DND-41 (cell line): Measurements from ENCODE around the gene TULP3.

Experiments
- ATAC-seq: fragments of 200-7000 bp; cut with Tn5 transposase; 3 replicates; pipeline ENCODE4 v1.9.1; 2021; ENCODE audit warnings: low read depth; ENCODE audit not compliant: insufficient read depth
- DNase-seq: peaks from one replicate; pipeline ENCODE4 v3.0.0-alpha.2; 2020
- H2AFZ ChIP-seq: 2 replicates; pipeline ENCODE4 v1.6.0; 2012; ENCODE audit warnings: low read depth, low read length
- H3K27ac ChIP-seq: 2 replicates; pipeline ENCODE4 v1.5.1; 2012; ENCODE audit warnings: low read length, inconsistent platforms
- H3K27me3 ChIP-seq: fragments of 200-600 bp; sonication (generic); 2 replicates; pipeline ENCODE4 v1.6.0; 2012; ENCODE audit warnings: low read length, mild to moderate bottlenecking, inconsistent platforms; ENCODE audit not compliant: insufficient read depth, poor library complexity
- H3K36me3 ChIP-seq: 2 replicates; pipeline ENCODE4 v1.5.1; 2012; ENCODE audit warnings: low read length, inconsistent platforms; ENCODE audit not compliant: insufficient read depth
- H3K4me1 ChIP-seq: 2 replicates; pipeline ENCODE4 v1.5.1; 2012; ENCODE audit warnings: mild to moderate bottlenecking, low read length; ENCODE audit not compliant: insufficient read depth
- H3K4me2 ChIP-seq: 2 replicates; pipeline ENCODE4 v1.6.0; 2012; ENCODE audit warnings: mild to moderate bottlenecking, moderate library complexity, low read length, inconsistent platforms; ENCODE audit not compliant: insufficient read depth
- H3K4me3 ChIP-seq, 2 experiments: fragments of 200-600 bp in 1 of 2; shearing (Covaris generic) in 1 of 2; 2 replicates each; pipeline ENCODE4 v1.5.1; 2012 to 2016; ENCODE audit warnings: inconsistent platforms in 2 of 2, low read length in 2 of 2, mild to moderate bottlenecking in 2 of 2, low read depth in 1 of 2, moderate library complexity in 1 of 2
- H3K79me2 ChIP-seq: 2 replicates; pipeline ENCODE4 v1.6.0; 2012; ENCODE audit warnings: low read length, inconsistent platforms; ENCODE audit not compliant: insufficient read depth
- H3K9ac ChIP-seq: 2 replicates; pipeline ENCODE4 v1.6.0; 2012; ENCODE audit warnings: low read depth, mild to moderate bottlenecking, inconsistent platforms, low read length, moderate library complexity
- H3K9me3 ChIP-seq: 2 replicates; pipeline ENCODE4 v1.5.1; 2012; ENCODE audit warnings: low read length, moderate library complexity, mild to moderate bottlenecking, inconsistent platforms; ENCODE audit not compliant: insufficient read depth, severe bottlenecking
- H4K20me1 ChIP-seq: 2 replicates; pipeline ENCODE4 v1.6.0; 2012; ENCODE audit warnings: low read length; ENCODE audit not compliant: insufficient read depth
- EZH2 ChIP-seq: IDR thresholded peaks from 3 replicates; pipeline ENCODE4 v1.6.1; 2012; ENCODE audit warnings: borderline replicate concordance, low read depth, mild to moderate bottlenecking, moderate library complexity, low read length, inconsistent platforms; ENCODE audit not compliant: severe bottlenecking
- TF ChIP-seq, protein P1 (sequence below): IDR thresholded peaks from 2 replicates; pipeline ENCODE4 v1.5.1; 2012; ENCODE audit warnings: borderline replicate concordance, low read length, moderate library complexity, mild to moderate bottlenecking; ENCODE audit not compliant: poor library complexity, severe bottlenecking; ENCODE audit errors: extremely low read depth

TULP3 gene

DNA sequence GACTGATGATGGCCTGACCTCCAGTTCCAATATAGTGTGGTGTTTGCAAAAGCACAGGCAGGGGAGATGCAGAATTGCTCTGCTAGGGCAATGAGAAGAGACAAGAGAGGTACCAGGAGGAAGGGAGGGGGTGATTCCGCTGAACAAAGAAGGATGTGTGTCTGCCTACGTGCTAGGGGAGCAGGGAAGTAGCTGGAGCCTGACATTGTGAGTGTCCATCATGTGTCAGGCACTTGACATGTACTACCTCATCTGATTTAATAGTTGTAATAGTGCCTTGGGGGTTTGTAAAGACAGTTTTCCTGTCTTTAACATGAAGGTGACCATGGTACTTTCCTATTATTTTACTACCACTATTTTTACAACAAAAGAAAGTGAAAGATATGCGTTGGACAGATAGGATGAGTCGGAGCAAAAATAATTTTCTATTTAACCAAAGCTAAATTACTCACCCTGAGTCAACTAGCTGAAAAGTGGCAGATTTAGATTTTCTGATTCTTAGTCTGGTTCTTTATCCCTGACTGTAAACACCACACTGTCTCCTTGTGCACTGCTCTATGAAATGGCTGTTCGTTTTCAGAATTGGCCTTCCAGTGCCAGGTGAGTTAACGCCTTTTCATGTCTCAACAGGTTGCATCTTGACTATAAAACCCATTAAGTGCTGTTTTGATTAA is 34.8 kb downstream of the TULP3 start:
- no peaks in the 10 kb centered on the region for H3K9me3 ChIP-seq
- H3K36me3 ChIP-seq: peaks cover 43% of the 10 kb centered on the region
- DNase-seq (no peak), ATAC-seq (no peak)
- TF ChIP-seq EZH2: no peak
- TF ChIP-seq, protein P1, sequence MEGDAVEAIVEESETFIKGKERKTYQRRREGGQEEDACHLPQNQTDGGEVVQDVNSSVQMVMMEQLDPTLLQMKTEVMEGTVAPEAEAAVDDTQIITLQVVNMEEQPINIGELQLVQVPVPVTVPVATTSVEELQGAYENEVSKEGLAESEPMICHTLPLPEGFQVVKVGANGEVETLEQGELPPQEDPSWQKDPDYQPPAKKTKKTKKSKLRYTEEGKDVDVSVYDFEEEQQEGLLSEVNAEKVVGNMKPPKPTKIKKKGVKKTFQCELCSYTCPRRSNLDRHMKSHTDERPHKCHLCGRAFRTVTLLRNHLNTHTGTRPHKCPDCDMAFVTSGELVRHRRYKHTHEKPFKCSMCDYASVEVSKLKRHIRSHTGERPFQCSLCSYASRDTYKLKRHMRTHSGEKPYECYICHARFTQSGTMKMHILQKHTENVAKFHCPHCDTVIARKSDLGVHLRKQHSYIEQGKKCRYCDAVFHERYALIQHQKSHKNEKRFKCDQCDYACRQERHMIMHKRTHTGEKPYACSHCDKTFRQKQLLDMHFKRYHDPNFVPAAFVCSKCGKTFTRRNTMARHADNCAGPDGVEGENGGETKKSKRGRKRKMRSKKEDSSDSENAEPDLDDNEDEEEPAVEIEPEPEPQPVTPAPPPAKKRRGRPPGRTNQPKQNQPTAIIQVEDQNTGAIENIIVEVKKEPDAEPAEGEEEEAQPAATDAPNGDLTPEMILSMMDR: no peak
- no peak overlapping the region for H3K4me3 ChIP-seq
- no peak overlapping the region for H2AFZ ChIP-seq
- H3K79me2 ChIP-seq: no peaks in the 10 kb centered on the region
- no peak overlapping the region for H3K27ac ChIP-seq
- no peaks in the 10 kb centered on the region for H4K20me1 ChIP-seq
- H3K9ac ChIP-seq: no peak overlapping the region
- H3K4me1 ChIP-seq: no peaks in the 10 kb centered on the region
- no peaks in the 10 kb centered on the region for H3K27me3 ChIP-seq
- H3K4me2 ChIP-seq: no peak overlapping the region

DNA sequence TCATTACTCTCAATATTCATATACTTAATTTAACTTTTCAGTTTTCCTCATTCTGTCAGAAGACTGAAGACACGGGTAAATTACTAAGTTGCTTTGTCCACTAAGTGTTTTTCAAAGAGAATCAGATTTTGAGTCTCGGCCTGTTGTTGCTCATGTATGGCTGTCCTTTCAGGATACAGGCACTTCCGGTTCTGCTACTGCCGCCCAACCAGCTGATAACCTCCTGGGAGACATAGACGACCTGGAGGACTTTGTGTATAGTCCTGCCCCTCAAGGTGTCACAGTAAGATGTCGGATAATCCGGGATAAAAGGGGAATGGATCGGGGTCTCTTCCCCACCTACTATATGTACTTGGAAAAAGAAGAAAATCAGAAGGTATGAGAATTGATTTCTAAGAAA is 40.2 kb downstream of the TULP3 start:
- no peak overlapping the region for H3K9ac ChIP-seq
- H4K20me1 ChIP-seq: no peaks in the 10 kb centered on the region
- H3K4me3 ChIP-seq: no peak overlapping the region
- ATAC-seq (no peak), DNase-seq (no peak)
- TF ChIP-seq, protein P1: no peak
- TF ChIP-seq EZH2: no peak
- H2AFZ ChIP-seq: no peak overlapping the region
- no peak overlapping the region for H3K27ac ChIP-seq
- H3K36me3 ChIP-seq: peaks cover 46% of the 10 kb centered on the region
- H3K9me3 ChIP-seq: no peaks in the 10 kb centered on the region
- no peak overlapping the region for H3K4me2 ChIP-seq
- H3K27me3 ChIP-seq: no peaks in the 10 kb centered on the region
- no peaks in the 10 kb centered on the region for H3K79me2 ChIP-seq
- no peaks in the 10 kb centered on the region for H3K4me1 ChIP-seq

DNA sequence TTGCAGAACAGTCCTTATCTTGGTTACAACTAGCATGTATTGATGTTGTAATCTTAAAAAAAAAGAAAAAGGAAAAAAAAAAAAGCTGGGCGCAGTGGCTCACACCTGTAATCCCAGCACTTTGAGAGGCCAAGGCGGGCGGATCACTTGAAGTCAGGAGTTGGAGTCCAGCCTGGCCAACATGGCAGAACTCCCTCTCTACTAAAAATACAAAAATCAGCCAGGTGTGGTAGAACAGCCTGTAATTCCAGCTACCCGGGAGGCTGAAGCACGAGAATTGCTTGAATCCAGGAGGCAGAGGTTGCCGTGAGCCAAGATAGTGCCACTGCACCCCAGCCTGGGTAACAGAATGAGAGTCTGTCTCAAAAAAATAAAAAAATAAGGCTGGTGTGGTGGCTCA is 42.9 kb downstream of the TULP3 start:
- Histone ChIP-seq H3K9ac (no peak overlapping the region), H3K4me1 (no peaks in the 10 kb centered on the region), H3K36me3 (peaks cover 52% of the 10 kb centered on the region), H4K20me1 (no peaks in the 10 kb centered on the region), H3K79me2 (no peaks in the 10 kb centered on the region), H3K27ac (no peak overlapping the region), H3K4me3 (no peak overlapping the region), H2AFZ (no peak overlapping the region), H3K4me2 (no peak overlapping the region), H3K9me3 (no peaks in the 10 kb centered on the region), H3K27me3 (no peaks in the 10 kb centered on the region)
- DNase-seq (no peak), ATAC-seq (no peak)
- TF ChIP-seq EZH2: no peak
- TF ChIP-seq, protein P1: no peak
